Measurements from ENCODE around the gene DAAM2.

GRCh38 chr6:39903656-39904055, 111.5 kb downstream of the DAAM2 start:
- TF ChIP-seq CTCF (IDR thresholded peaks at IDR 0.05) (no peak), POLR2A (IDR thresholded peaks at IDR 0.05) (no peak)

Measured in right lobe of liver (tissue), 4 donors.